ENCODE results near the gene RNF41.
A peak's percentile ranks its signal among the peaks of the same experiment; 100 is the strongest.

Gene RNF41

DNA sequence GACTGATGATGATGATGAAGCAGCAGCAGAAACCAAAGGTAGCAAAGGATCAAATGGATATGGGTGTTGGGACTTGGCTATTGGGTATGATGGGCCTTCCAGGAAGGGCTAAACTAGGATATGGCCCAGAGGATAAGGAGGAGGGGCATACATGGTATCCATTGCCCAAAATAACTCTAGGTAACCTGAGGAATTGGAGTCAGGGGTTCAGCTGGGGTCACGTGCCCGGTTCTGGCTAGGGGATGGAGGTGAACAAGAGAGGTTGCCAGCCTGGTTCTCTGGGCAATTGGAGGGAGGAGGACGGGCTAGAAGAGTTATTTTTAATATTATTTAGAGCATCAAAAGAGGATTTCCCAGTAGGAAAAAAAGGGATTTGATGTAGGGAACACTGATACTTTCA lies 39.2 kb upstream of the RNF41 start:
- Histone ChIP-seq H3K79me2 (ENCODE audit: low read length) (peaks cover 22% of the 10 kb centered on the region), H3K36me3 (replicated peaks; ENCODE audit: insufficient read depth, low read length) (no peaks in the 10 kb centered on the region), H4K20me1 (ENCODE audit: insufficient read depth, low read length) (no peaks in the 10 kb centered on the region), H3K4me2 (ENCODE audit: low read depth, low read length) (no peak overlapping the region), H3K9me3 (replicated peaks; ENCODE audit: insufficient read depth, low read length) (no peaks in the 10 kb centered on the region), H3F3A (ENCODE audit: insufficient read depth, low read length) (no peaks in the 10 kb centered on the region), H3K9ac (ENCODE audit: low read length) (no peak overlapping the region), H3K9me2 (replicated peaks; ENCODE audit: insufficient read depth, low read length) (no peaks in the 10 kb centered on the region), H3K27ac (ENCODE audit: low read length) (no peak overlapping the region), H3K27me3 (replicated peaks; ENCODE audit: insufficient read depth, low read length) (no peaks in the 10 kb centered on the region), H2AFZ (ENCODE audit: low read length) (no peak overlapping the region), H3K4me3 (ENCODE audit: low read length) (no peak overlapping the region), H3K4me1 (ENCODE audit: low read length) (0 out of 2 replicates have a peak, but pooled peaks cover 4% of the 10 kb centered on the region)
- DNase-seq, result no peak
- TF ChIP-seq, protein P1, sequence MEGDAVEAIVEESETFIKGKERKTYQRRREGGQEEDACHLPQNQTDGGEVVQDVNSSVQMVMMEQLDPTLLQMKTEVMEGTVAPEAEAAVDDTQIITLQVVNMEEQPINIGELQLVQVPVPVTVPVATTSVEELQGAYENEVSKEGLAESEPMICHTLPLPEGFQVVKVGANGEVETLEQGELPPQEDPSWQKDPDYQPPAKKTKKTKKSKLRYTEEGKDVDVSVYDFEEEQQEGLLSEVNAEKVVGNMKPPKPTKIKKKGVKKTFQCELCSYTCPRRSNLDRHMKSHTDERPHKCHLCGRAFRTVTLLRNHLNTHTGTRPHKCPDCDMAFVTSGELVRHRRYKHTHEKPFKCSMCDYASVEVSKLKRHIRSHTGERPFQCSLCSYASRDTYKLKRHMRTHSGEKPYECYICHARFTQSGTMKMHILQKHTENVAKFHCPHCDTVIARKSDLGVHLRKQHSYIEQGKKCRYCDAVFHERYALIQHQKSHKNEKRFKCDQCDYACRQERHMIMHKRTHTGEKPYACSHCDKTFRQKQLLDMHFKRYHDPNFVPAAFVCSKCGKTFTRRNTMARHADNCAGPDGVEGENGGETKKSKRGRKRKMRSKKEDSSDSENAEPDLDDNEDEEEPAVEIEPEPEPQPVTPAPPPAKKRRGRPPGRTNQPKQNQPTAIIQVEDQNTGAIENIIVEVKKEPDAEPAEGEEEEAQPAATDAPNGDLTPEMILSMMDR (IDR thresholded peaks at IDR 0.05; ENCODE audit: low read length), result no peak
- TF ChIP-seq EZH2 (optimal IDR thresholded peaks at IDR 0.05; ENCODE audit: low read depth, low read length), result no peak
- no peak for TF ChIP-seq EZH2phosphoT487 (IDR thresholded peaks at IDR 0.05; ENCODE audit: low read length)

DNA sequence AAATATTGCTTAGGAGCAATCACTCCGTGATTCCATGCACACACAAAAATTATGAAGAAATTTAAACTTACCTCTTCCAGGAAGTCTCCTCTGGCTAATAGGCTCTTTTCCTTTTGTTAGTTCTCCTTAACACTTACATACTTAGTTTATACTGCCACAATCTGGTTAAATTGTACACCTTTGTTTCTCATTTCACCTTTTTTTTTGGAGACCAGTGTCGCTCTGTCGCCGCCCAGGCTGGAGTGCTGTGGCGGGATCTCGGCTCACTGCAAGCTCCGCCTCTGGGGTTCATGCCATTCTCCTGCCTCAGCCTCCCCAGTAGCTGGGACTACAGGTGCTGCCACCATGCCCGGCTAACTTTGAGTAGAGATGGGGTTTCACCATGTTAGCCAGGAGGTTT lies 38.7 kb upstream of the RNF41 start:
- peaks cover 27% of the 10 kb centered on the region for H3K79me2 ChIP-seq (ENCODE audit: low read length)
- no peaks in the 10 kb centered on the region for H3K9me2 ChIP-seq (replicated peaks; ENCODE audit: insufficient read depth, low read length)
- H3F3A ChIP-seq (ENCODE audit: insufficient read depth, low read length), result no peaks in the 10 kb centered on the region
- H3K9me3 ChIP-seq (replicated peaks; ENCODE audit: insufficient read depth, low read length), result no peaks in the 10 kb centered on the region
- no peaks in the 10 kb centered on the region for H3K36me3 ChIP-seq (replicated peaks; ENCODE audit: insufficient read depth, low read length)
- no peak overlapping the region for H3K4me2 ChIP-seq (ENCODE audit: low read depth, low read length)
- no peak overlapping the region for H2AFZ ChIP-seq (ENCODE audit: low read length)
- H3K4me3 ChIP-seq (ENCODE audit: low read length), result no peak overlapping the region
- H3K27me3 ChIP-seq (replicated peaks; ENCODE audit: insufficient read depth, low read length), result no peaks in the 10 kb centered on the region
- DNase-seq, result no peak
- H3K27ac ChIP-seq (ENCODE audit: low read length), result no peak overlapping the region
- 0 out of 2 replicates have a peak, but pooled peaks cover 4% of the 10 kb centered on the region for H3K4me1 ChIP-seq (ENCODE audit: low read length)
- H3K9ac ChIP-seq (ENCODE audit: low read length), result no peak overlapping the region
- TF ChIP-seq EZH2phosphoT487 (IDR thresholded peaks at IDR 0.05; ENCODE audit: low read length), result no peak
- no peak for TF ChIP-seq EZH2 (optimal IDR thresholded peaks at IDR 0.05; ENCODE audit: low read depth, low read length)
- TF ChIP-seq, protein P1 (IDR thresholded peaks at IDR 0.05; ENCODE audit: low read length), result no peak
- no peaks in the 10 kb centered on the region for H4K20me1 ChIP-seq (ENCODE audit: insufficient read depth, low read length)

DNA sequence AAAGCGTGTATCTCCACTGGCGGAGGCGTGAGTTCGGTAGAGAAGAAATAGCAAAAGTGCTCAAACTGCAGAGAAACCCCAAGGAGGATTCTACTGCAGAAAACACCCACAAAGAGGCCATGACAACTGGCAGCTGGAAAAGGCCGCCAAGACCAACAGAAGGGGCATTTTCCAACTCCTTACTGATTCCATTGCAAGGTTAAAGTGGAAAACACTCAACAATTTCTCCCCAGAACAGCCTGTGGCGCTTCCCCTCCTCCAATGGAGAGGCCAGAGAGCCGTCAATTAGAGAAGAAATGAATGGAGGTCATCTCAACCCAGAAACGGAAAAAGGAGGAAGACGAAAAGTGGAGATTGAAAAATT lies 37.1 kb upstream of the RNF41 start:
- no peak for TF ChIP-seq EZH2phosphoT487 (IDR thresholded peaks at IDR 0.05; ENCODE audit: low read length)
- no peak for TF ChIP-seq EZH2 (optimal IDR thresholded peaks at IDR 0.05; ENCODE audit: low read depth, low read length)
- TF ChIP-seq, protein P1 (IDR thresholded peaks at IDR 0.05; ENCODE audit: low read length), result no peak
- H3K79me2 ChIP-seq (ENCODE audit: low read length), result peaks cover 32% of the 10 kb centered on the region
- no peaks in the 10 kb centered on the region for H3K27me3 ChIP-seq (replicated peaks; ENCODE audit: insufficient read depth, low read length)
- H3F3A ChIP-seq (ENCODE audit: insufficient read depth, low read length), result no peaks in the 10 kb centered on the region
- H2AFZ ChIP-seq (ENCODE audit: low read length), result peak overlapping the region; percentile 96
- no peak for DNase-seq
- H3K9me2 ChIP-seq (replicated peaks; ENCODE audit: insufficient read depth, low read length), result no peaks in the 10 kb centered on the region
- H3K9ac ChIP-seq (ENCODE audit: low read length), result peak overlapping the region; percentile 68
- H3K27ac ChIP-seq (ENCODE audit: low read length), result no peak overlapping the region; the same call in 1 of the 2 replicates
- no peaks in the 10 kb centered on the region for H4K20me1 ChIP-seq (ENCODE audit: insufficient read depth, low read length)
- peak overlapping the region; percentile 85 for H3K4me2 ChIP-seq (ENCODE audit: low read depth, low read length)
- peak overlapping the region; percentile 72 for H3K4me3 ChIP-seq (ENCODE audit: low read length)
- H3K4me1 ChIP-seq (ENCODE audit: low read length), result 0 out of 2 replicates have a peak, but pooled peaks cover 4% of the 10 kb centered on the region
- no peaks in the 10 kb centered on the region; the same call in none of the 2 replicates for H3K36me3 ChIP-seq (replicated peaks; ENCODE audit: insufficient read depth, low read length)
- H3K9me3 ChIP-seq (replicated peaks; ENCODE audit: insufficient read depth, low read length), result no peaks in the 10 kb centered on the region
